Activated naive CD8-positive, alpha-beta T cell treated with anti-CD3 and anti-CD28 coated beads for 36 hours (primary cell): ENCODE results near the gene GLTPD2. TPM values are rescaled to one million over a fixed set of nuclear protein-coding genes. Genes with fewer than 3 reads are reported as not detected.
A peak's percentile ranks its signal among the peaks of the same experiment; 100 is the strongest.

Source experiments
- DNase-seq: peaks from one replicate; pipeline ENCODE4 v3.0.0; 2021
- H3K27ac Mint-ChIP-seq: one replicate; pipeline ENCODE4 v1.8.0; 2022; ENCODE audit warnings: mild to moderate bottlenecking, moderate library complexity, mixed read lengths
- H3K27me3 Mint-ChIP-seq: one replicate; pipeline ENCODE4 v1.8.0; 2022; ENCODE audit warnings: mild to moderate bottlenecking, mixed read lengths
- H3K36me3 Mint-ChIP-seq: one replicate; pipeline ENCODE4 v1.8.0; 2021; ENCODE audit warnings: mild to moderate bottlenecking, mixed read lengths
- H3K4me1 Mint-ChIP-seq: one replicate; pipeline ENCODE4 v1.8.0; 2021; ENCODE audit warnings: mixed read lengths
- H3K4me3 Mint-ChIP-seq: one replicate; pipeline ENCODE4 v1.8.0; 2022; ENCODE audit warnings: mild to moderate bottlenecking, moderate library complexity, mixed read lengths
- H3K9me3 Mint-ChIP-seq: one replicate; pipeline ENCODE4 v1.8.0; 2022; ENCODE audit warnings: mixed read lengths
- total RNA-seq, 2 experiments: library from RNA; stranded (reverse); gene quantifications; one replicate each; pipeline ENCODE4 v1.2.3, GENCODE V29; 2021

GLTPD2 gene
- total RNA-seq, result not detected

- DNase-seq, result no peak
- Mint-ChIP-seq H3K9me3 (no peaks in the 10 kb centered on the region), H3K4me1 (peaks cover 21% of the 10 kb centered on the region), H3K36me3 (no peaks in the 10 kb centered on the region), H3K27ac (no peak within 1 kb of the TSS), H3K27me3 (peaks cover 60% of the 10 kb centered on the region), H3K4me3 (peak within 1 kb of the TSS; percentile 80)
These were observed at the start of gene GLTPD2 for GRCh38 chr17:4788807-4789700. Gene GLTPD2, plus strand, starts transcription at chr17:4788964. Its CDS starts 48 bp downstream, at chr17:4789012.

GRCh38 chr17:4739122-4740024 lies 49.4 kb upstream of the GLTPD2 start, which contains the start of the genes CXCL16 and ZMYND15:
Gene CXCL16, minus strand, starts transcription at chr17:4739928. Its CDS starts 589 bp downstream, at chr17:4739339.
Gene ZMYND15, plus strand, starts transcription at chr17:4739833. Its CDS starts 716 bp downstream, at chr17:4740549.
- DNase-seq, result peak; percentile 61
- H3K27me3 Mint-ChIP-seq, result peaks cover 21% of the 10 kb centered on the region

GRCh38 chr17:4740025-4740351 lies 48.8 kb upstream of the GLTPD2 start:
- Mint-ChIP-seq H3K9me3 (no peaks in the 10 kb centered on the region), H3K36me3 (no peaks in the 10 kb centered on the region), H3K4me1 (peaks cover 20% of the 10 kb centered on the region), H3K4me3 (peak overlapping the region; percentile 63), H3K27ac (no peak overlapping the region), H3K27me3 (peaks cover 21% of the 10 kb centered on the region)
- no peak for DNase-seq

More at GRCh38 chr17:4739122-4740024, 49.4 kb upstream of the GLTPD2 start, which contains the start of the genes CXCL16 and ZMYND15:
- H3K4me1 Mint-ChIP-seq, result peaks cover 20% of the 10 kb centered on the region
- H3K36me3 Mint-ChIP-seq, result no peaks in the 10 kb centered on the region
- peak within 1 kb of the TSS; percentile 73 for H3K4me3 Mint-ChIP-seq
- H3K27ac Mint-ChIP-seq, result peak within 1 kb of the TSS; percentile 48
- H3K9me3 Mint-ChIP-seq, result no peaks in the 10 kb centered on the region

- Mint-ChIP-seq H3K9me3 (no peaks in the 10 kb centered on the region), H3K4me1 (peaks cover 20% of the 10 kb centered on the region), H3K27me3 (peaks cover 21% of the 10 kb centered on the region), H3K27ac (no peak overlapping the region), H3K36me3 (no peaks in the 10 kb centered on the region), H3K4me3 (peak overlapping the region; percentile 63)
- DNase-seq, result no peak
These were observed 48.2 kb upstream of the GLTPD2 start for GRCh38 chr17:4740584-4740983.

GRCh38 chr17:4741544-4741943 lies 47.2 kb upstream of the GLTPD2 start:
- no peak overlapping the region for H3K4me3 Mint-ChIP-seq
- H3K9me3 Mint-ChIP-seq, result no peaks in the 10 kb centered on the region
- H3K27me3 Mint-ChIP-seq, result peaks cover 21% of the 10 kb centered on the region
- H3K27ac Mint-ChIP-seq, result no peak overlapping the region
- H3K36me3 Mint-ChIP-seq, result no peaks in the 10 kb centered on the region
- DNase-seq, result no peak
- H3K4me1 Mint-ChIP-seq, result peaks cover 13% of the 10 kb centered on the region

GRCh38 chr17:4742133-4742532 lies 46.6 kb upstream of the GLTPD2 start:
- no peak for DNase-seq
- H3K9me3 Mint-ChIP-seq, result no peaks in the 10 kb centered on the region
- H3K4me1 Mint-ChIP-seq, result peaks cover 13% of the 10 kb centered on the region
- no peaks in the 10 kb centered on the region for H3K36me3 Mint-ChIP-seq
- peaks cover 21% of the 10 kb centered on the region for H3K27me3 Mint-ChIP-seq
- H3K27ac Mint-ChIP-seq, result no peak overlapping the region
- no peak overlapping the region for H3K4me3 Mint-ChIP-seq

DNA sequence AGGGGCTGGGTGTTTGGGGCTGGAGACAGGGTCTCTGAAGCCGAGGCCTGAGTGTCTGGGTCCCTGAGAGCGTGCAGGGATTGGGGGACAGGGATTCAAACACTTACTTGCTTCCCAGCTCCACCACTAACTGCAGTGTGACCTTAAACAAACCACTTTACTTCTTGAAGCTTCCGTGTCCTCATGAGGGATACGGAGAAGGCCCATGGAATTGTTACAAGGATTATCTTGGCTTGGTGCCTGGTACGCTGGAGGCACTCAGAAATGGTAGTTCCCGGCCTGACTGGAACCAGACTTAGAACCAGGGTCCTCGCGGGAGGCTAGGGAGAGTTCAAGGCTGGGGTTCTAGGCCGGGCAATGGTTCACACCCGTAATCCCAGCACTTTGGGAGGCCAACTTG lies 46.1 kb upstream of the GLTPD2 start:
- peaks cover 21% of the 10 kb centered on the region for H3K27me3 Mint-ChIP-seq
- no peaks in the 10 kb centered on the region for H3K9me3 Mint-ChIP-seq
- H3K36me3 Mint-ChIP-seq, result no peaks in the 10 kb centered on the region
- H3K4me3 Mint-ChIP-seq, result no peak overlapping the region
- DNase-seq, result no peak
- peaks cover 14% of the 10 kb centered on the region for H3K4me1 Mint-ChIP-seq
- no peak overlapping the region for H3K27ac Mint-ChIP-seq

DNA sequence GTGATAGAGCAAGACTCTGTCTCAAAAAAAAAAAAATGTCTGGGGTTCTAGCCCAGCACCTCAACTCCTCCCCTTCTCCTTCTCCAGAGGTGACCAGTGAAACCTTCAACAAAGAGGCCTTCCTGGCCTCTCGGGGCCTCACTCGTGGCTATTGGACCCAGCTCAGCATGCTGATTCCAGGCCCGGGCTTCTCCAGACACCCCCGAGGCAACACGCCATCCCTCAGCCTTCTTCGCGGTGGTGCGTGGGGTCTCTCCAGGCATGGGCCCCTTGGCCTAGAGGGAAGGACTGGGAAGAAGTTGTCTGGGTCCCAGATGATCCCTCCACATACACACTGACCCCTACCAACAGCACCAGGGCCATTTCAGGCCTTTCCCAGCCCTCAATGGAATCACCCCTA lies 45.5 kb upstream of the GLTPD2 start:
- DNase-seq, result no peak
- Mint-ChIP-seq H3K27me3 (peaks cover 20% of the 10 kb centered on the region), H3K27ac (no peak overlapping the region), H3K36me3 (no peaks in the 10 kb centered on the region), H3K4me1 (peaks cover 17% of the 10 kb centered on the region), H3K9me3 (no peaks in the 10 kb centered on the region), H3K4me3 (no peak overlapping the region)

GRCh38 chr17:4743898-4744297 lies 44.9 kb upstream of the GLTPD2 start:
- DNase-seq, result no peak
- Mint-ChIP-seq H3K4me1 (peaks cover 15% of the 10 kb centered on the region), H3K27ac (no peak overlapping the region), H3K4me3 (no peak overlapping the region), H3K9me3 (no peaks in the 10 kb centered on the region), H3K36me3 (no peaks in the 10 kb centered on the region), H3K27me3 (peaks cover 13% of the 10 kb centered on the region)

DNA sequence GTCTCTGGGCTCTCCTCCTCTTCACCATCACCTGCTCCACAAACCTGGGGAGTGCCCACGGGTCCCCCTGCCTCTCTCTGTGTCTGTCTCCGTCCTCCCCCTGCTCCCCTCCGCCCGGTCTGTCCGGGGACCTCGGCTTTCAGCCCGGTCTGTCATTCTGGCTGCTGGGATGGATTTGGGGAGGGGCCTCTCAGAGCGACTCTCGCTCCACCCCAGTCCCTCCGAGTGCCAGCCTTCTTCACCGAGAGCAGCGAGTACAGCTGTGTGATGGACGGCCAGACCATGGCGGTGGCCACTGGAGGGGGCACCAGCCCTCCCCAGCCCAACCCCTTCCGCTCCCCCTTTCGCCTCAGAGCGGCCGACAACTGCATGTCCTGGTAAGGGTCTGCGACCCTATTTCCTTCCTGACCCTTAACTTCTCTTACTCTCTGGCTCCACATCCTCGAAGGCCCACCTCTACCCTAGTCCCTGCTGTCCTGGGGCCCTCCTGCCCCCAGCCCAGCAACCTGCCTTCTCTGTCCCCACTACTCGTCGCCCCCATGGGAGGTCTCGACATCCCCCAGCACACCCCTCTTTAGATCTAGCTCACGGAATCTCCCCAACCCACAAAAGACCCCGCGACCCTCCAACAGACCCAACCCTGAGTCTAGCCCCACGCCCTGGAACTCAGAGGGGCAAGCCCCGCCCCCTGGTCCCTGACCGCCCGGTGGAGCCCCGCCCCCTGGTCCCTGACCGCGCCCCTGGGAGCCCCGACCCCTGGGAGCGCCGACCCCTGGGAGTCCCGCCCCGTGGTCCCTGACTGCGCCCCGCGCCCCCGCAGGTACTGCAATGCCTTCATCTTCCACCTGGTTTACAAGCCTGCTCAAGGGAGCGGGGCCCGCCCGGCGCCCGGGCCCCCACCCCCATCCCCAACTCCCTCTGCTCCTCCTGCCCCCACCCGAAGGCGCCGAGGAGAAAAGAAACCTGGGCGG lies 43.5 kb upstream of the GLTPD2 start:
- no peak for DNase-seq
- no peaks in the 10 kb centered on the region for H3K36me3 Mint-ChIP-seq
- H3K4me3 Mint-ChIP-seq, result no peak overlapping the region
- H3K9me3 Mint-ChIP-seq, result no peaks in the 10 kb centered on the region
- peaks cover 9% of the 10 kb centered on the region for H3K27me3 Mint-ChIP-seq
- H3K27ac Mint-ChIP-seq, result no peak overlapping the region
- peaks cover 12% of the 10 kb centered on the region for H3K4me1 Mint-ChIP-seq

DNA sequence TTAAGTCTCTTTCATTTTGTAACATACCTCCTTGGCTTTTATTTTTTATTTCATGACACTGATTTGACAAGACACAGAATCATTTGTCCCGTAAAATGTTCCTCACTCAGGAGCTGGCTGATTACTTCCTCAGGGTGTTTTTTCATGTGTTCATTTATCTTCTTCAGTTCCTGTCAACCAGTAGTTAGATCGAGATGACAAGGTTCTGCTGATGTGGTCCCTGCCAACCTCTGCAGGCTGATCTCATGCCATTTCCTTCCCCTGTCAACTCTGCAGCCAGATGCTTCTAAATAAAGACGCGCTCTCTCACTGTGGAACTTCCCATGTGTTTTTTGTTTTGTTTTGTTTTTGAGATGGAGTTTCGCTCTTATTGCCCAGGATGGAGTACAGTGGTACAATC lies 40.9 kb upstream of the GLTPD2 start:
- peaks cover 11% of the 10 kb centered on the region for H3K4me1 Mint-ChIP-seq
- H3K27ac Mint-ChIP-seq, result no peak overlapping the region
- H3K27me3 Mint-ChIP-seq, result no peaks in the 10 kb centered on the region

DNA sequence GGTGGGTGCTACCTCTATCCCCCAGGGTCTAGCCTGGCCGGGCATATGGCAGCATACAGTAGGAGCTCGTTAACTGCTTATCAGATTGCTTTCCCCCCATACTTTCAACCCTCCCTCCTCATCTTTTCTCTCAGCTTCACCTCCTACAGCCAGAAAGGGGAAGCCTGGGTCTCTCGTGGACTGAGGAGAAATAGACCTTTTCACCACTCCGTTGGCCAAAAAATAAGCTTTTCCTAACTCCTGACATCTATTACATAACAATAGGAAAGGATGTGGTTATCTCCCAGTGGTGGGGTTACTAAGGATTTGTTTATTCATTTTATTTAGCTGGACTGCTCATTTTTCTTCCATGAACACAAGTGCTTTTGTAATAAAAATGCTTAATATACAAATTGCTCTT lies 40.1 kb upstream of the GLTPD2 start:
- no peaks in the 10 kb centered on the region for H3K36me3 Mint-ChIP-seq
- H3K4me1 Mint-ChIP-seq, result peaks cover 11% of the 10 kb centered on the region
- H3K9me3 Mint-ChIP-seq, result no peaks in the 10 kb centered on the region
- no peak overlapping the region for H3K27ac Mint-ChIP-seq
- no peaks in the 10 kb centered on the region for H3K27me3 Mint-ChIP-seq
- no peak overlapping the region for H3K4me3 Mint-ChIP-seq
- DNase-seq, result no peak

More for the DNA sequence above, 40.9 kb upstream of the GLTPD2 start:
- DNase-seq, result no peak
- no peaks in the 10 kb centered on the region for H3K9me3 Mint-ChIP-seq
- peak overlapping the region; percentile 12 for H3K4me3 Mint-ChIP-seq
- no peaks in the 10 kb centered on the region for H3K36me3 Mint-ChIP-seq

GRCh38 chr17:4750606-4751005 lies 38.2 kb upstream of the GLTPD2 start:
- no peaks in the 10 kb centered on the region for H3K9me3 Mint-ChIP-seq
- H3K36me3 Mint-ChIP-seq, result no peaks in the 10 kb centered on the region
- H3K27me3 Mint-ChIP-seq, result peaks cover 9% of the 10 kb centered on the region
- no peak overlapping the region for H3K27ac Mint-ChIP-seq
- DNase-seq, result no peak
- no peak overlapping the region for H3K4me3 Mint-ChIP-seq
- H3K4me1 Mint-ChIP-seq, result peaks cover 11% of the 10 kb centered on the region

DNA sequence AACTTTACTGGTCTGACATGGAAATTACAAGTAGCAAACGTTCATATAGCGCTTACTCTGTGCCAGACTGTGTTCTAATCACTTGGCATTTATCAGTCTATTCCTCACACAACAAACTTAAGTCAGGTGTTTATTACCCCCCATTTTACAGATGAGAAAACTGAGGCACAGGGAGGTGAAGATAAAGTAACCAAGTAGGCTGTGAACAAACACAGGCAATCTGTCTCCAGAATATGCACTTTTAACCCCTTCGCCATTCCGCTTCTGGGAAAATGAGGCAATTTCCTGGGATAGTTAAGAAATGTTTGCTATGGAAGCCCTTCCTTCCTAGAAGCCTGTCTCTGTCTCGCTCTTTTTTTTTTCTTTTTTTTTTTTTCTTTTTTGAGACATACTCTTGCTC lies 36.8 kb upstream of the GLTPD2 start:
- Mint-ChIP-seq H3K27me3 (peaks cover 9% of the 10 kb centered on the region), H3K9me3 (no peaks in the 10 kb centered on the region), H3K36me3 (no peaks in the 10 kb centered on the region), H3K4me1 (peaks cover 11% of the 10 kb centered on the region), H3K4me3 (no peak overlapping the region), H3K27ac (no peak overlapping the region)
- DNase-seq, result no peak
